OCI-LY1 (cell line): ENCODE measurements around the gene RPRML.

Experiments used
- CTCF ChIP-seq: fragments of 200-600 bp; sonication (generic), shearing (Covaris generic); IDR thresholded peaks from 2 replicates; pipeline ENCODE4 v1.5.1; 2017; ENCODE audit warnings: mild to moderate bottlenecking, antibody characterized with exemption, low read length, moderate library complexity, mixed read lengths
- EZH2 ChIP-seq: fragments of 200-600 bp; sonication (generic), shearing (Covaris generic); IDR thresholded peaks from 2 replicates; pipeline ENCODE4 v1.8.0; 2017; ENCODE audit warnings: borderline replicate concordance, mixed run types, mild to moderate bottlenecking, antibody characterized with exemption, low read length, moderate library complexity, mixed read lengths

GRCh38 chr17:46977348-46977747 lies 1.7 kb downstream of the RPRML start:
- TF ChIP-seq EZH2 (no peak), CTCF (0 out of 2 replicates have a peak, but pooled peaks have one; percentile 10)
